Aorta (tissue), 5 donors: ENCODE data around the gene SIRT4. TPM values are rescaled to one million over a fixed set of nuclear protein-coding genes. Genes with fewer than 3 reads are reported as not detected.

Source experiments
- ATAC-seq: fragments of 200-7000 bp; cut with Tn5 transposase; one replicate; pipeline ENCODE4 v1.9.1; 2022; ENCODE audit warnings: moderate library complexity; ENCODE audit not compliant: low FRiP score
- DNase-seq, 2 donors: peaks; one replicate each; pipeline ENCODE4 v3.0.0-alpha.2; 2020
- H3K27ac ChIP-seq, 2 donors: one replicate each; pipeline ENCODE4 v1.5.1; 2013; ENCODE audit warnings: low read length in 2 of 2, mild to moderate bottlenecking in 2 of 2, moderate library complexity in 2 of 2, control low read depth in 1 of 2, inconsistent platforms in 1 of 2, low read depth in 1 of 2
- H3K27me3 ChIP-seq, 2 donors: one replicate each; pipeline ENCODE4 v1.6.1; 2013; ENCODE audit warnings: control low read depth in 1 of 2, low read length in 1 of 2, mild to moderate bottlenecking in 1 of 2, moderate library complexity in 1 of 2; ENCODE audit not compliant: insufficient read depth in 2 of 2, control insufficient read depth in 1 of 2
- H3K36me3 ChIP-seq, 2 donors: one replicate each; pipeline ENCODE4 v1.6.1; 2013; ENCODE audit warnings: control low read depth in 1 of 2, low read length in 1 of 2, mild to moderate bottlenecking in 1 of 2; ENCODE audit not compliant: insufficient read depth in 2 of 2, control insufficient read depth in 1 of 2
- H3K4me1 ChIP-seq, 2 donors: one replicate each; pipeline ENCODE4 v1.6.1; 2013; ENCODE audit warnings: low read length in 2 of 2, control low read depth in 1 of 2, mild to moderate bottlenecking in 1 of 2, moderate library complexity in 1 of 2; ENCODE audit not compliant: insufficient read depth in 2 of 2, control insufficient read depth in 1 of 2
- H3K4me3 ChIP-seq, 2 donors: one replicate each; pipeline ENCODE4 v1.5.1; 2013; ENCODE audit warnings: low read length in 2 of 2, control low read depth in 1 of 2, mild to moderate bottlenecking in 1 of 2
- H3K9me3 ChIP-seq: one replicate; pipeline ENCODE4 v1.6.1; 2013; ENCODE audit warnings: mild to moderate bottlenecking, low read length; ENCODE audit not compliant: control insufficient read depth
- WGBS, 2 donors: extraction: QIAGEN DNeasy Blood & Tissue Kit; methylation state at CpG; one replicate each; pipeline ENCODE4 v1.1.7; 2013; 5-methylcytosine and 5-hydroxymethylcytosine counted together
- intact Hi-C, 2 donors: fragments of 100-400 bp; cut with DNase I; formaldehyde crosslinking; loops; one replicate each; pipeline versions ENCODE4 v1.14.2 to v1.15.0; 2022
- polyA plus RNA-seq, 2 donors: library from polyadenylated mRNA; stranded (reverse); fragments of 200-250 nt; gene quantifications; one replicate each; pipeline ENCODE4 v1.2.3, GENCODE V29; 2013
- total RNA-seq, 2 donors: library from RNA; stranded (reverse); fragmentation: NEBNext Ultra II Directional; extraction: Animal tissue kit (Norgen Biotek cat#: 25700); gene quantifications; one replicate each; pipeline ENCODE4 v1.2.1, GENCODE V29; 2021
- donor health status: healthy with polysubstance abuse.
- donor health status: Bipolar disorder and iron deficiency.
- donor health status: DM: no; HTN: no; CAD: no.
- donor health status: DM: no; HTN: no; CAD: no.
- donor health status: DM: yes; HTN: yes; CAD: no.

SIRT4 gene
- total and polyA plus RNA-seq, 4 donors, result 0.39 to 2.5 (median 1.7) TPM

- no peak for ATAC-seq
- Histone ChIP-seq H3K27ac (no peak overlapping the region), H3K4me1 (no peaks in the 10 kb centered on the region), H3K36me3 (no peaks in the 10 kb centered on the region), H3K9me3 (no peaks in the 10 kb centered on the region), H3K4me3 (no peak overlapping the region), H3K27me3 (no peaks in the 10 kb centered on the region)
- 62% methylated on average over 5 of the region's 5 CpGs for WGBS, 2 donors
- no peak for DNase-seq
- intact Hi-C loops, result no loop called here
Measured at GRCh38 chr12:120352117-120352516, 50.0 kb downstream of the SIRT4 start.

DNA sequence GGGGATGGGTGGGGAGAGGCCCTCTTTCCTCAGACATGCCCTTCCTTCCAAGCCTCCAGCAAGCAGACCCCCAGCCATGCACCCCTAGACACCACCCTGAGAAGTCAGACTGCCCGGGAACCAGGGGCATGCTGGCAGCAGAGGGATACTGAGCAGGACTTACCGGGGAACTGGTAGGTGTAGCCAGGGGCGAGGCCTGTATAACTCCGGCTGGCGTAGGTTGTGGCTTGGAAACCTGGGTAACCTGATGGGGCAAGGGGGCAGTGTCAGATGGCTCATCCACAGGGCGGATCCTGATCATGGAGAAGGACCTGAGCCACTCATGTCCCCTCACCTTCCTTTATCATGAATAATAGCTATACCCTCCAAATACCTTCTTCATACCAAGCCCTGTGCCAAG lies 51.0 kb downstream of the SIRT4 start:
- no peaks in the 10 kb centered on the region for H3K9me3 ChIP-seq
- ATAC-seq, result no peak
- WGBS, 2 donors, result 96 to 97% methylated on average over 6 of the region's 6 CpGs

GRCh38 chr12:120353556-120354317 lies 51.6 kb downstream of the SIRT4 start:
- H3K4me3 ChIP-seq, result no peak overlapping the region
- no peak overlapping the region for H3K27ac ChIP-seq
- no peaks in the 10 kb centered on the region for H3K36me3 ChIP-seq
- no peaks in the 10 kb centered on the region for H3K4me1 ChIP-seq
- H3K9me3 ChIP-seq, result no peaks in the 10 kb centered on the region
- ATAC-seq (no peak), DNase-seq (no peak)
- intact Hi-C loops, result no loop called here
- H3K27me3 ChIP-seq, result no peaks in the 10 kb centered on the region
- 96 to 99% methylated on average over 4 of the region's 4 CpGs for WGBS, 2 donors

More for the DNA sequence above, 51.0 kb downstream of the SIRT4 start:
- H3K36me3 ChIP-seq, result no peaks in the 10 kb centered on the region
- no peak for DNase-seq
- no peak overlapping the region for H3K27ac ChIP-seq
- H3K27me3 ChIP-seq, result no peaks in the 10 kb centered on the region
- H3K4me1 ChIP-seq, result no peaks in the 10 kb centered on the region
- no peak overlapping the region for H3K4me3 ChIP-seq
- intact Hi-C loops, result no loop called here

DNA sequence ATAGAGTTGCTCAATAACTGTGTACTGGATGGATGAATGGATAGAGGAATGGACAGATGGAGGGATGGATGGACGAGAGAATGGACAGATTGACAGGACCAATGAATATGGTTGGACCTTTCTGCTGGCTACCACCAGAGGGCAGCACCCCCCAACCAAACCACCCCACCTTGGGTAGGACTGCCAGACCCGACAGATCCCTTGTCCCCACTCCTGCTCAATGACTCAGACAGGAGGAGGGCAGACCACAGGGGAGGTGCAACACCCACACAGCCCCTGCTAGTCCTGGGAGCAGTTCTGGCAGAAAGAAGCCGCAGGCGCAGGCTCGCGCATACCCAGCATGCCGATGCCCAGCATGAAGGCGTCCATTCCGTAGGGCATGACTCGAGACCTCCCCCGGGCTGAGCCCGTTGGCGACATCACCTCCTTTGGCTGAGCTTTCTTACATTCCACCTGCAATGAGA lies 54.5 kb downstream of the SIRT4 start:
- Histone ChIP-seq H3K9me3 (no peaks in the 10 kb centered on the region), H3K4me1 (no peaks in the 10 kb centered on the region), H3K27ac (no peak overlapping the region), H3K27me3 (no peaks in the 10 kb centered on the region), H3K36me3 (no peaks in the 10 kb centered on the region), H3K4me3 (no peak overlapping the region)
- ATAC-seq (peak; percentile 79), DNase-seq (peak; percentile 83 to 90)
- intact Hi-C loops, result loop anchor here (5.0 kb wide), 1 partner anchor 71 kb away; no protein-coding TSS in a partner anchor
- 29 to 36% methylated on average over 13 of the region's 13 CpGs for WGBS, 2 donors

GRCh38 chr12:120357104-120357503 lies 55.0 kb downstream of the SIRT4 start:
- H3K27ac ChIP-seq, result no peak overlapping the region
- intact Hi-C loops, result loop anchor here (5.0 kb wide), 1 partner anchor 70 kb away; no protein-coding TSS in a partner anchor
- ATAC-seq, result no peak

DNA sequence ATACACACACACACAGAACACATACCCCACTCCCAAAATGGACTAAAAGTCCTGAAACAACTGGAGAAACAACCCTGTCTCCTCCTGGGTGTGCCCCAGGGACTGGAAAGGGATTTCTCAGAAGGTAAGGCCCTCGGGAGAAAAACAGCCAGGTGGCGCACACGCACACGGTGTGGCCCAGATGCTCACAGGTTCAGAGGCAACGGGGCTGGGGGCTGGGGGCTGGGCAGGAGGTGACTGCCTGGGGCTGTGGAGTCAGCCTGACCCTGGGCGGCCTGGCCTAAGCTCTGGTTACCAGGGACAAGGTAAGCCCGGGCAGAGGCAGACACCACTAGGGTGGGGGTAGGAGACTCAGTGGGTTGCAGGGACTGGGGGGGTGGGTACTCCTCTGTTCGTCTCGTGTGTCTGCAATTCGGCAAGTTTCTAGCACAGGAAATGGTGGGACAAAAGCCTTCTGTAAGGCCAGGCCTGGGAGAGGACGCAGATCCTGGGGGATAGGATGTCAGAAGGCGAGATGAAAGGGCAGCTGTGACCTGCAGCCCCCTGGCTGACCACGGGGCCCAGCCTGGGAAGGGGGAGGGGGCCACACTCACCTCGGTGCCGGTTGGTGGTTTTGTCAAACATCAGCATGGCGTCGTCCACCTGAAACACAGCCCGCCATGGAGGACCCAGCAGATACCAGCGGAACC lies 56.4 kb downstream of the SIRT4 start:
- WGBS, 2 donors, result 78 to 80% methylated on average over 19 of the region's 19 CpGs

More at GRCh38 chr12:120357104-120357503, 55.0 kb downstream of the SIRT4 start:
- no peaks in the 10 kb centered on the region for H3K27me3 ChIP-seq
- 81 to 85% methylated on average over 5 of the region's 5 CpGs for WGBS, 2 donors
- no peaks in the 10 kb centered on the region for H3K4me1 ChIP-seq
- H3K9me3 ChIP-seq, result no peaks in the 10 kb centered on the region
- H3K4me3 ChIP-seq, result no peak overlapping the region
- DNase-seq, result no peak
- H3K36me3 ChIP-seq, result no peaks in the 10 kb centered on the region

GRCh38 chr12:120359128-120359527 lies 57.0 kb downstream of the SIRT4 start:
- WGBS, 2 donors, result 97 to 100% methylated on average over 1 of the region's 1 CpG
- Histone ChIP-seq H3K27ac (no peak overlapping the region), H3K27me3 (no peaks in the 10 kb centered on the region), H3K36me3 (no peaks in the 10 kb centered on the region), H3K4me1 (no peaks in the 10 kb centered on the region), H3K9me3 (no peaks in the 10 kb centered on the region), H3K4me3 (no peak overlapping the region)
- DNase-seq, result no peak
- ATAC-seq, result no peak
- intact Hi-C loops, result loop anchor here (5.0 kb wide), 1 partner anchor 68 kb away; no protein-coding TSS in a partner anchor

More for the DNA sequence above, 56.4 kb downstream of the SIRT4 start:
- no peak overlapping the region for H3K27ac ChIP-seq
- H3K4me3 ChIP-seq, result no peak overlapping the region
- no peak for ATAC-seq
- intact Hi-C loops, result loop anchor here (5.0 kb wide), 1 partner anchor 69 kb away; no protein-coding TSS in a partner anchor
- no peak for DNase-seq
- H3K9me3 ChIP-seq, result no peaks in the 10 kb centered on the region
- no peaks in the 10 kb centered on the region for H3K36me3 ChIP-seq
- no peaks in the 10 kb centered on the region for H3K4me1 ChIP-seq
- no peaks in the 10 kb centered on the region for H3K27me3 ChIP-seq

DNA sequence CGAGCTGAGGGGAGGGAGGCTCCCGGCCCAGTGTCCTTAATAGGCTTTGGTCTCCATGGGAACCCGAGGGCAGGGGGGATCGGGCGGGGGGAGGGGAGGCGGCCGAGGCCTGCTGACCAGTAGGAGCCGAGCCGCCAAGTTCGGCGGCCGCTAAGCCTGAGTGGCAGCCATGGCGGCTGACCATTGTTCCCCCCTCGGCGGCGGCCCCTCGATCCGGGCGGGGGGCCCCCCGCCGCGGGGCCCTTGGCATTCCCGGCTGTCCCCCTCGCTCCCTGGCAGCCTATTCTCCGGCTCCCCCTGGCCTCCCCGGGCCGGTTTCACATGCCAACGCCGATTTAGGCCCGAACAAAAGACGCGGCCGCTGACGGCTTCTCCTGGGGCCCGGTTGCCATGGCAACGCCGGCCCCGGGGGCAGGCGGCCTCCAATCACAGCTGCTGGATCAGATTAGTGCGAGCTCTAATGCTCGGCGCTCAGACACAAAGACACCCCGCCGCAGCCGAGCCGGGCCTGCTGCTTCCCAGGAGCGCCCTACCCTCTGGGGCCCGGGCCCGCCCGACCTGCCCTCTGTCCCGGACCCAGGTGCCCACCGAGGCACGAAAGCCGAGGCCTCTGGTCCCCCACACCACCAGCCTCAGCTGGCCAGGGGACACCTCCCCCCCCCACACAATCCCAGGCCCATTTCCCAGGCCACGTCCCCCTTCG lies 59.5 kb downstream of the SIRT4 start:
- intact Hi-C loops, result no loop called here
- peak; percentile 50 for ATAC-seq
- H3K4me1 ChIP-seq, result no peaks in the 10 kb centered on the region

More for the DNA sequence above, 59.5 kb downstream of the SIRT4 start:
- Histone ChIP-seq H3K36me3 (no peaks in the 10 kb centered on the region), H3K27me3 (no peaks in the 10 kb centered on the region), H3K27ac (no peak overlapping the region), H3K9me3 (no peaks in the 10 kb centered on the region), H3K4me3 (peak overlapping the region; percentile 8 to 18)
- 9 to 11% methylated on average over 40 to 56 of the region's 56 CpGs for WGBS, 2 donors
- DNase-seq, result peak; percentile 60 to 82
